Endothelial cell of hepatic sinusoid (primary cell): ENCODE data around the gene SLC66A2.
"Not testable (repeated sequence)": the region's sequence is repeated elsewhere in the genome, so short reads cannot be mapped to it uniquely, and the experiment has no call there.

Experiments used
- in situ Hi-C: cut with HindIII; loops from 2 replicates; pipeline ENCODE4 v1.10.0; 2017; ENCODE audit warnings: low sequenced_read_pairs

Gene SLC66A2

GRCh38 chr18:79951545-79952455 is at the start of gene SLC66A2:
Gene SLC66A2 (minus strand): TSS chr18:79951653. CDS start chr18:79950926, 727 bp downstream.
- in situ Hi-C loops = no loop called here

GRCh38 chr18:80000877-80001276 is 49.4 kb upstream of the SLC66A2 start:
- in situ Hi-C loops = no loop called here

GRCh38 chr18:79999701-80000100 is 48.2 kb upstream of the SLC66A2 start:
- in situ Hi-C loops = not testable (repeated sequence)

- in situ Hi-C loops = loop anchor here (5.0 kb wide), 1 partner anchor 34 kb away; no protein-coding TSS in a partner anchor
Observed at GRCh38 chr18:79991494-79991893, 40.0 kb upstream of the SLC66A2 start.

- in situ Hi-C loops = no loop called here
Observed at GRCh38 chr18:79989195-79989497, 37.7 kb upstream of the SLC66A2 start.

GRCh38 chr18:79988451-79989194 is 37.2 kb upstream of the SLC66A2 start, which contains the start of gene TXNL4A:
Gene TXNL4A (minus strand): TSS chr18:79988563. CDS start chr18:79988392, 171 bp downstream.
- in situ Hi-C loops = no loop called here

- in situ Hi-C loops = no loop called here
Observed at GRCh38 chr18:79988071-79988450, 36.6 kb upstream of the SLC66A2 start.

- in situ Hi-C loops = no loop called here
Observed at GRCh38 chr18:79987566-79987965, 36.1 kb upstream of the SLC66A2 start.

GRCh38 chr18:79986726-79987125 is 35.3 kb upstream of the SLC66A2 start:
- in situ Hi-C loops = no loop called here

- in situ Hi-C loops = no loop called here
Observed at GRCh38 chr18:79985172-79985571, 33.7 kb upstream of the SLC66A2 start.

- in situ Hi-C loops = no loop called here
Observed at GRCh38 chr18:79983793-79984192, 32.3 kb upstream of the SLC66A2 start.

GRCh38 chr18:79983253-79983652 is 31.8 kb upstream of the SLC66A2 start:
- in situ Hi-C loops = no loop called here

- in situ Hi-C loops = no loop called here
Observed at GRCh38 chr18:79982736-79983135, 31.3 kb upstream of the SLC66A2 start.

- in situ Hi-C loops = no loop called here
Observed at GRCh38 chr18:79980585-79980984, 29.1 kb upstream of the SLC66A2 start.

- in situ Hi-C loops = loop anchor here (10.0 kb wide), 2 partner anchors 105 to 175 kb away; no protein-coding TSS in a partner anchor
Observed at GRCh38 chr18:79979843-79980242, 28.4 kb upstream of the SLC66A2 start.

GRCh38 chr18:79975985-79976680 is 24.7 kb upstream of the SLC66A2 start:
- in situ Hi-C loops = loop anchor here (10.0 kb wide), 2 partner anchors 101 to 171 kb away; no protein-coding TSS in a partner anchor

- in situ Hi-C loops = loop anchor here (10.0 kb wide), 2 partner anchors 100 to 170 kb away; no protein-coding TSS in a partner anchor
Observed at GRCh38 chr18:79975043-79975442, 23.6 kb upstream of the SLC66A2 start.

GRCh38 chr18:79974025-79974654 is 22.7 kb upstream of the SLC66A2 start:
- in situ Hi-C loops = loop anchor here (10.0 kb wide), 2 partner anchors 99 to 169 kb away; no protein-coding TSS in a partner anchor

- in situ Hi-C loops = loop anchor here (10.0 kb wide), 2 partner anchors 99 to 169 kb away; no protein-coding TSS in a partner anchor
Observed at GRCh38 chr18:79973517-79973916, 22.1 kb upstream of the SLC66A2 start.

GRCh38 chr18:79972720-79973119 is 21.3 kb upstream of the SLC66A2 start:
- in situ Hi-C loops = loop anchor here (10.0 kb wide), 2 partner anchors 98 to 168 kb away; no protein-coding TSS in a partner anchor
